ENCODE results near the gene SYCP2.
"Not testable (repeated sequence)": the region's sequence is repeated elsewhere in the genome, so short reads cannot be mapped to it uniquely, and the experiment has no call there.

DNA sequence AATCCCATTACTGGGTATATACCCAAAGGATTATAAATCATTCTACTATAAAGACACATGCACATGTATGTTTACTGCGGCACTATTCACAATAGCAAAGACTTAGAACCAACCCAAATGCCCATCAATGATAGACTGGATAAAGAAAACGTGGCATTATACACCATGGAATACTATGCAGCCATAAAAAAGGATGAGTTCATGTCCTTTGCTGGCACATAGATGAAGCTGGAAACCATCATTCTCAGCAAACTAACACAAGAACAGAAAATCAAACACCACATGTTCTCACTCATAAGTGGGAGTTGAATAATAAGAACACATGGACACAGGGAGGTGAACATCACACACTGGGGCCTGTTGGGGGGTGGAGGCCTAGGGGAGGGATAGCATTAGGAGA lies 43.4 kb downstream of the SYCP2 start:
- not testable (repeated sequence) for TF ChIP-seq POLR2A (IDR thresholded peaks at IDR 0.05; ENCODE audit: low read length); GATA1 (IDR thresholded peaks at IDR 0.05; ENCODE audit: low read depth, low read length)

Data from erythroblast (primary cell).